Ovary (tissue), 3 donors: ENCODE measurements around the gene ABHD10.

ENCODE experiments used
- CTCF ChIP-seq, 3 donors: fragments of 450-650 bp in 2 of 3; fragments of 200-600 bp in 1 of 3; IDR thresholded peaks; one replicate each; pipeline versions ENCODE4 v1.5.1 to v1.8.0; 2016 to 2022; ENCODE audit warnings: antibody characterized with exemption in 3 of 3, mild to moderate bottlenecking in 1 of 3
- EP300 ChIP-seq: sonication (generic); formaldehyde crosslinking; IDR thresholded peaks from one replicate; pipeline ENCODE4 v1.6.1; 2017; ENCODE audit warnings: antibody characterized with exemption
- POLR2A ChIP-seq: fragments of 450-650 bp; IDR thresholded peaks from one replicate; pipeline ENCODE4 v1.6.1; 2017; ENCODE audit warnings: antibody characterized with exemption, mild to moderate bottlenecking, moderate library complexity
- donor health status: DM: no; HTN: no; CAD: no.

- no peak for TF ChIP-seq POLR2A
- no peak for TF ChIP-seq CTCF (IDR thresholded peaks at IDR 0.05)
- no peak for TF ChIP-seq EP300
Measured at GRCh38 chr3:111993038-111993437, 14.2 kb downstream of the ABHD10 start.
